8988T (cell line): Measurements from ENCODE around the gene VARS2.
"Not testable (repeated sequence)": the region's sequence is repeated elsewhere in the genome, so short reads cannot be mapped to it uniquely, and the experiment has no call there.

Source experiments
- DNase-seq: peaks from one replicate; pipeline ENCODE4 v3.0.0; 2011

VARS2 gene

GRCh38 chr6:30966154-30966553 is 52.1 kb downstream of the VARS2 start:
- DNase-seq = no peak

GRCh38 chr6:30969171-30969570 is 55.1 kb downstream of the VARS2 start:
- not testable (repeated sequence) for DNase-seq

- DNase-seq = no peak
These were observed 56.9 kb downstream of the VARS2 start for GRCh38 chr6:30970946-30971345.

- no peak for DNase-seq
These were observed 58.8 kb downstream of the VARS2 start for GRCh38 chr6:30972816-30973215.

- no peak for DNase-seq
These were observed 60.6 kb downstream of the VARS2 start for GRCh38 chr6:30974490-30975252.
